Psoas muscle (tissue), 8 donors: Measurements from ENCODE around the gene PRRT1B. TPM values are rescaled to one million over a fixed set of nuclear protein-coding genes. Genes with fewer than 3 reads are reported as not detected.

ENCODE experiments used
- ATAC-seq, 4 donors: fragments of 200-7000 bp; cut with Tn5 transposase; one replicate each; pipeline ENCODE4 v1.9.1; 2020; ENCODE audit warnings: moderate library complexity in 3 of 4, mild to moderate bottlenecking in 2 of 4
- DNase-seq, 2 donors: peaks; one replicate each; pipeline ENCODE4 v3.0.0-alpha.2; 2020
- H3K27ac ChIP-seq: fragments of 200-600 bp; one replicate; pipeline ENCODE4 v1.8.0; 2022
- H3K27me3 ChIP-seq, 3 donors: fragments of 200-600 bp in 1 of 3; one replicate each; pipeline versions ENCODE4 v1.6.1 to v1.8.0; 2013 to 2022; ENCODE audit warnings: low read length in 2 of 3, mild to moderate bottlenecking in 2 of 3, moderate library complexity in 1 of 3; ENCODE audit not compliant: insufficient read depth in 3 of 3
- H3K36me3 ChIP-seq, 2 donors: fragments of 200-600 bp in 1 of 2; one replicate each; pipeline versions ENCODE4 v1.6.1 to v1.8.0; 2013 to 2022; ENCODE audit warnings: low read depth in 1 of 2, mild to moderate bottlenecking in 1 of 2, moderate library complexity in 1 of 2; ENCODE audit not compliant: insufficient read depth in 1 of 2
- H3K4me1 ChIP-seq: fragments of 200-600 bp; one replicate; pipeline ENCODE4 v1.8.0; 2022
- H3K4me3 ChIP-seq: fragments of 200-600 bp; one replicate; pipeline ENCODE4 v1.8.0; 2022; ENCODE audit warnings: mild to moderate bottlenecking
- H3K9me3 ChIP-seq: fragments of 200-600 bp; one replicate; pipeline ENCODE4 v1.8.0; 2022
- WGBS, 3 donors: extraction: QIAGEN DNeasy Blood & Tissue Kit; methylation state at CpG; one replicate each; pipeline versions ENCODE4 v1.1.6 to v1.1.7; 2013; 5-methylcytosine and 5-hydroxymethylcytosine counted together
- intact Hi-C, 2 donors: fragments of 100-400 bp; cut with DNase I; formaldehyde crosslinking; loops; one replicate each; pipeline versions ENCODE4 v1.11.0 to v1.14.2; 2022
- polyA plus RNA-seq, 3 donors: library from polyadenylated mRNA; stranded (reverse); fragments of 200-250 nt; gene quantifications; one replicate each; pipeline ENCODE4 v1.2.3, GENCODE V29; 2013
- total RNA-seq, 4 donors: library from RNA; stranded (reverse); fragmentation: NEBNext Ultra II Directional in 2 of 4; extraction: Animal tissue kit (Norgen Biotek cat#: 25700) in 2 of 4; gene quantifications; one replicate each; pipeline versions ENCODE4 v1.2.1 to v1.2.4, GENCODE V29; 2021 to 2023
- TF ChIP-seq, protein P1 (sequence below): fragments of 200-600 bp; IDR thresholded peaks from one replicate; pipeline ENCODE4 v1.8.0; 2022; ENCODE audit warnings: antibody characterized with exemption
- donor health status: healthy with polysubstance abuse.
- donor health status: DM: no; HTN: no; CAD: no; lungs with moderate emphysema.
- donor health status: Bipolar disorder and iron deficiency.
- donor health status: healthy.
- donor health status: DM: yes; HTN: yes; CAD: no.
- donor health status: DM: no; HTN: no; CAD: no.
- donor health status: DM: no; HTN: no; CAD: no.
- donor health status: DM: yes; HTN: yes; CAD: no.

Gene PRRT1B
- total and polyA plus RNA-seq, 7 donors, result not detected

DNA sequence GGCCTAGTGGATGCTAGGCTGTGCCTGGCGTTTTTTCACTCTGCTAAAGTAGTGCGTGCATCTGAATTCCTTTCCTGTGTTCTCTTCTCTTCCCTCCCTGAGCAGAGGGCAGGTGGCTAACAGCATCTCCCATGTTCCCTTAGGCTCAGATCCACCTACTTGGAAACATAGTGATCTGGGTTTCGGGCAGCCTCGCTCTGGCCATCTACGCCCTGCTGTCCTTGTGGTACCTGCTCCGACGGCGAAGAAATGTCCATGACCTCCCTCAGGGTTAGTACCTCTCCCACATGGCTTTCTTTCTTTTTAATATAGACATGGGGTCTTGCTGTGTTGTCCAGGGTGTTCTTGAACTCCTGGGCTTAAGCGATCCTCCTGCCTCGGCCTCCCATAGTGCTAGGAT is 24.1 kb upstream of the PRRT1B start:
- no peak overlapping the region for H3K4me3 ChIP-seq
- ATAC-seq (no peak), DNase-seq (no peak)
- peaks cover 2 to 89% of the 10 kb centered on the region in 2 donors for H3K36me3 ChIP-seq
- intact Hi-C loops, result no loop called here
- WGBS, 3 donors, result 95 to 97% (median 95%) methylated on average over 10 of the region's 10 CpGs
- H3K9me3 ChIP-seq, result no peaks in the 10 kb centered on the region
- H3K4me1 ChIP-seq, result peaks cover 10% of the 10 kb centered on the region
- H3K27me3 ChIP-seq, result no peaks in the 10 kb centered on the region
- TF ChIP-seq, protein P1, sequence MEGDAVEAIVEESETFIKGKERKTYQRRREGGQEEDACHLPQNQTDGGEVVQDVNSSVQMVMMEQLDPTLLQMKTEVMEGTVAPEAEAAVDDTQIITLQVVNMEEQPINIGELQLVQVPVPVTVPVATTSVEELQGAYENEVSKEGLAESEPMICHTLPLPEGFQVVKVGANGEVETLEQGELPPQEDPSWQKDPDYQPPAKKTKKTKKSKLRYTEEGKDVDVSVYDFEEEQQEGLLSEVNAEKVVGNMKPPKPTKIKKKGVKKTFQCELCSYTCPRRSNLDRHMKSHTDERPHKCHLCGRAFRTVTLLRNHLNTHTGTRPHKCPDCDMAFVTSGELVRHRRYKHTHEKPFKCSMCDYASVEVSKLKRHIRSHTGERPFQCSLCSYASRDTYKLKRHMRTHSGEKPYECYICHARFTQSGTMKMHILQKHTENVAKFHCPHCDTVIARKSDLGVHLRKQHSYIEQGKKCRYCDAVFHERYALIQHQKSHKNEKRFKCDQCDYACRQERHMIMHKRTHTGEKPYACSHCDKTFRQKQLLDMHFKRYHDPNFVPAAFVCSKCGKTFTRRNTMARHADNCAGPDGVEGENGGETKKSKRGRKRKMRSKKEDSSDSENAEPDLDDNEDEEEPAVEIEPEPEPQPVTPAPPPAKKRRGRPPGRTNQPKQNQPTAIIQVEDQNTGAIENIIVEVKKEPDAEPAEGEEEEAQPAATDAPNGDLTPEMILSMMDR, result no peak
- no peak overlapping the region for H3K27ac ChIP-seq

DNA sequence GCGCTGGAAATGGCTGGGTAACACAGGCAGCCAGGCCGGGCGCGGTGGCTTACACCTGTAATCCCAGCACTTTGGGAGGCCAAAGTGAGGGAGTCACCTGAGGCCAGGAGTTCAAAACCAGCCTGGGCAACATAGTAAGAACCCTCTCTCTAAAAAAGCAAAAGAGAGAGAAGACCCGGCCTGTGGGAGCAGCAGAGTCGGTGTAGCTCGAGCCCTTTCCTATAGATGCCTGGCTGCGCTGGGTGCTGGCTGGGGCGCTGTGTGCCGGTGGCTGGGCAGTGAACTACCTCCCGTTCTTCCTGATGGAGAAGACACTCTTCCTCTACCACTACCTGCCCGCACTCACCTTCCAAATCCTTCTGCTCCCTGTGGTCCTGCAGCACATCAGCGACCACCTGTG is 23.5 kb upstream of the PRRT1B start:
- DNase-seq (no peak), ATAC-seq (no peak)
- Histone ChIP-seq H3K27me3 (no peaks in the 10 kb centered on the region), H3K36me3 (peaks cover 2 to 89% of the 10 kb centered on the region in 2 donors), H3K4me1 (peaks cover 10% of the 10 kb centered on the region), H3K9me3 (no peaks in the 10 kb centered on the region), H3K4me3 (no peak overlapping the region), H3K27ac (no peak overlapping the region)
- intact Hi-C loops, result no loop called here
- WGBS, 3 donors, result 94 to 96% (median 95%) methylated on average over 13 of the region's 13 CpGs
- TF ChIP-seq, protein P1, result no peak

DNA sequence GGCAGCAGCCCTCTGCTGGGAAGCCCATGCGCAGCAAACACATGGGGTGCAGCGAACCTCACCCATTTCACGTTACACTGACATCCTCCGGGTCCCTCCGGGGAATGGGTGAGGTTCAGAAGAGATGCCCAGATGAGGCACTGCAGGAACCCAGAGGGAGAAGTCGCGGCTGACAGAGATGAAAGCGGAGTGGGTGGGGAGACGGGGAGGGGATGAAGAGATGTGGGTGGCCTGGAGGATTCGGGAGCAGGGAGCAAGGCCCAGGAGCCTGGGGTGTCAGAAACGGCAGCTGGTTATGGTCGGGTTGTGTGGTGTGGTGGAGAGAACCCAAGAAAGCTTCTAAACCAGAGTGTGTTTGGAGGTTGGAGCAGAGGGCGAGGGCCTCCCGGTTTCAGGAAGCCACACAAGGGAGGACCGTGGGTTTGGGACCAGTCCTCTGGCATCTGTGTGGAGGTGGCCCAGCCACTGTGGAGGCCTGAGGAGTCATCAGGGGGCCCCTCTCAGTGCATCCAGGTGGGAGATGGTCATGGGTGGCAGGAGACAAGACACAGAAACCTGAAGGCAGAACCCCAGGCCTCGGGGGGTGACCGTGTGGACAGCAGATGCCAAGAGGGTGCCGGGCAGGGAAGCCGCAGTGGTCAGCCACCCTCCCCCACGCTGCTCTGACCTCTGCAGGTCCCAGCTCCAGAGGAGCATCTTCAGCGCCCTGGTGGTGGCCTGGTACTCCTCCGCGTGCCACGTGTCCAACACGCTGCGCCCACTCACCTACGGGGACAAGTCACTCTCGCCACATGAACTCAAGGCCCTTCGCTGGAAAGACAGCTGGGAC is 22.9 kb upstream of the PRRT1B start:
- Histone ChIP-seq H3K36me3 (peaks cover 2 to 92% of the 10 kb centered on the region in 2 donors), H3K27me3 (no peaks in the 10 kb centered on the region), H3K4me1 (peaks cover 10% of the 10 kb centered on the region), H3K27ac (no peak overlapping the region), H3K9me3 (no peaks in the 10 kb centered on the region), H3K4me3 (no peak overlapping the region)
- WGBS, 3 donors, result 89 to 94% (median 92%) methylated on average over 29 of the region's 29 CpGs
- TF ChIP-seq, protein P1, result no peak
- ATAC-seq, result no peak
- DNase-seq, result no peak
- intact Hi-C loops, result no loop called here

DNA sequence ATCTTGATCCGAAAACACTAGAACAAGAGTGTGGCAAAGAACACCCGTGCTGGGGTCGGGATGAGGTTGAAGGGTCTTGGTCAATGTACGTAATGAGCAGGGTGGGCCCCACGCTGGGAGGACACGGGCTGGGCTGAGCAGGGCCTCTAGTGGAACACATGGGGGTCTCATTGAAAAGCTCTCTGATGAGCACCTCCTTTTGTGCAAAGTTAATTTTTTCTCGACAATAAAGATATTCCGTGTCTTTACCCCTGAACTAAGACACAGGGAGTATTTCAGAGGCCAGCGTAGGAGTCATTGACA is 22.3 kb upstream of the PRRT1B start:
- ATAC-seq (no peak), DNase-seq (no peak)
- H3K9me3 ChIP-seq, result no peaks in the 10 kb centered on the region
- peaks cover 8% of the 10 kb centered on the region for H3K4me1 ChIP-seq
- intact Hi-C loops, result no loop called here
- H3K27ac ChIP-seq, result no peak overlapping the region
- H3K36me3 ChIP-seq, result peaks cover 2 to 98% of the 10 kb centered on the region in 2 donors
- no peak overlapping the region for H3K4me3 ChIP-seq
- 87 to 94% (median 90%) methylated on average over 9 of the region's 9 CpGs for WGBS, 3 donors
- TF ChIP-seq, protein P1, result no peak
- H3K27me3 ChIP-seq, result no peaks in the 10 kb centered on the region
